C4-2B (cell line): ENCODE results near the gene LRRTM4.

Experiments
- ZFX ChIP-seq: fragments of 450-650 bp; IDR thresholded peaks from 2 replicates; pipeline ENCODE4 v1.6.1; 2017
- TF ChIP-seq, protein P1 (sequence below): fragments of 450-650 bp; conservative IDR thresholded peaks from 2 replicates; pipeline ENCODE4 v1.5.1; 2017; ENCODE audit warnings: mild to moderate bottlenecking

DNA sequence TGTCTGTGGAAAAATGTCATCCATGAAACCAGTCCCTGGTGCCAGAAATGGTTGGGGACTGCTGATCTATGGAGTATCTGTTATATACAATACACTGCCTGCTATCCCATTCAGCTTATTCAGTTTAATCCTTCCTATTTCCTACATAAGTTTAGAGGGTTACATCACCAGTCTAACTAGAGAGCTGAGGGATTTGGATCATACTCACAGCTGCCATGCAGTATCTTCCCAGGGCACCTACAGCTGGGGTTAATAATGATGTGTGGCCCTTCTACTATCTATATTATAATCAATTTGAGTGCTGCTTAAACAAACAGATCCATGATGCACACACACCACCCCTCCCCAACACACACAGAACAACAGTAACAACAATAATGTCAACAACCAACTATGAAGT is 524.0 kb downstream of the LRRTM4 start:
- TF ChIP-seq, protein P1, sequence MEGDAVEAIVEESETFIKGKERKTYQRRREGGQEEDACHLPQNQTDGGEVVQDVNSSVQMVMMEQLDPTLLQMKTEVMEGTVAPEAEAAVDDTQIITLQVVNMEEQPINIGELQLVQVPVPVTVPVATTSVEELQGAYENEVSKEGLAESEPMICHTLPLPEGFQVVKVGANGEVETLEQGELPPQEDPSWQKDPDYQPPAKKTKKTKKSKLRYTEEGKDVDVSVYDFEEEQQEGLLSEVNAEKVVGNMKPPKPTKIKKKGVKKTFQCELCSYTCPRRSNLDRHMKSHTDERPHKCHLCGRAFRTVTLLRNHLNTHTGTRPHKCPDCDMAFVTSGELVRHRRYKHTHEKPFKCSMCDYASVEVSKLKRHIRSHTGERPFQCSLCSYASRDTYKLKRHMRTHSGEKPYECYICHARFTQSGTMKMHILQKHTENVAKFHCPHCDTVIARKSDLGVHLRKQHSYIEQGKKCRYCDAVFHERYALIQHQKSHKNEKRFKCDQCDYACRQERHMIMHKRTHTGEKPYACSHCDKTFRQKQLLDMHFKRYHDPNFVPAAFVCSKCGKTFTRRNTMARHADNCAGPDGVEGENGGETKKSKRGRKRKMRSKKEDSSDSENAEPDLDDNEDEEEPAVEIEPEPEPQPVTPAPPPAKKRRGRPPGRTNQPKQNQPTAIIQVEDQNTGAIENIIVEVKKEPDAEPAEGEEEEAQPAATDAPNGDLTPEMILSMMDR = no peak
- TF ChIP-seq ZFX = no peak
